8988T (cell line): Measurements from ENCODE around the gene BTF3.
"Not testable (repeated sequence)": the region's sequence is repeated elsewhere in the genome, so short reads cannot be mapped to it uniquely, and the experiment has no call there.

Source experiments
- DNase-seq: peaks from one replicate; pipeline ENCODE4 v3.0.0; 2011

Gene BTF3

GRCh38 chr5:73486119-73486899, 11.9 kb upstream of the BTF3 start:
- no peak for DNase-seq

- DNase-seq = not testable (repeated sequence)
Measured at GRCh38 chr5:73487257-73487656, 11.0 kb upstream of the BTF3 start.

GRCh38 chr5:73487815-73488214, 10.4 kb upstream of the BTF3 start:
- DNase-seq = no peak

- DNase-seq = no peak
Measured at GRCh38 chr5:73488806-73489205, 9.4 kb upstream of the BTF3 start.

GRCh38 chr5:73490088-73490487, 8.2 kb upstream of the BTF3 start:
- no peak for DNase-seq

- no peak for DNase-seq
Measured at GRCh38 chr5:73491155-73491554, 7.1 kb upstream of the BTF3 start.

GRCh38 chr5:73493421-73493820, 4.8 kb upstream of the BTF3 start:
- DNase-seq = no peak

- no peak for DNase-seq
Measured at GRCh38 chr5:73494721-73495120, 3.5 kb upstream of the BTF3 start.

GRCh38 chr5:73495772-73496335, 2.4 kb upstream of the BTF3 start:
- no peak for DNase-seq

- peak; percentile 17 for DNase-seq
Measured at GRCh38 chr5:73496984-73497457, 1.2 kb upstream of the BTF3 start.

GRCh38 chr5:73497497-73498056, 665 bp upstream of the BTF3 start:
- no peak for DNase-seq

GRCh38 chr5:73499187-73499586, 945 bp downstream of the BTF3 start:
- DNase-seq = no peak

GRCh38 chr5:73499756-73500155, 1.5 kb downstream of the BTF3 start:
- DNase-seq = no peak

- DNase-seq = no peak
Measured at GRCh38 chr5:73501406-73501805, 3.2 kb downstream of the BTF3 start.

- no peak for DNase-seq
Measured at GRCh38 chr5:73506459-73506955, 8.3 kb downstream of the BTF3 start.

- no peak for DNase-seq
Measured at GRCh38 chr5:73507062-73507461, 8.8 kb downstream of the BTF3 start.

- not testable (repeated sequence) for DNase-seq
Measured at GRCh38 chr5:73508521-73508920, 10.3 kb downstream of the BTF3 start.

- no peak for DNase-seq
Measured at GRCh38 chr5:73513996-73514395, 15.8 kb downstream of the BTF3 start.

GRCh38 chr5:73514418-73514817, 16.2 kb downstream of the BTF3 start:
- no peak for DNase-seq

- no peak for DNase-seq
Measured at GRCh38 chr5:73515232-73515631, 17.0 kb downstream of the BTF3 start.

- DNase-seq = peak; percentile 67
Measured at GRCh38 chr5:73519531-73520283, 21.5 kb downstream of the BTF3 start.

GRCh38 chr5:73522989-73523388, 24.7 kb downstream of the BTF3 start:
- DNase-seq = no peak

GRCh38 chr5:73523861-73524260, 25.6 kb downstream of the BTF3 start:
- DNase-seq = no peak
